SKM-1 treated with dmso at 0.1 percent for 144 hours (cell line): ENCODE data around the gene ERCC8.
"Not testable (repeated sequence)": the region's sequence is repeated elsewhere in the genome, so short reads cannot be mapped to it uniquely, and the experiment has no call there.

Experiments
- DNase-seq: peaks from one replicate; lab custom pipeline; 2025; ENCODE audit not compliant: unreplicated experiment; lab: John Stamatoyannopoulos, UW

ERCC8 gene

GRCh38 chr5:60944904-60945812 lies at the start of gene ERCC8, which contains the start of gene NDUFAF2:
TSS of gene ERCC8 (minus strand) at chr5:60945070. CDS start at chr5:60945008, 62 bp downstream.
TSS of gene NDUFAF2 (plus strand) at chr5:60945205. CDS start at chr5:60945256, 51 bp downstream.
- peak; percentile 86 for DNase-seq

GRCh38 chr5:60993875-60994571 lies 49.2 kb upstream of the ERCC8 start:
- no peak for DNase-seq

- no peak for DNase-seq
These were observed 48.6 kb upstream of the ERCC8 start for GRCh38 chr5:60993425-60993824.

- no peak for DNase-seq
These were observed 48.0 kb upstream of the ERCC8 start for GRCh38 chr5:60992871-60993270.

- no peak for DNase-seq
These were observed 44.9 kb upstream of the ERCC8 start for GRCh38 chr5:60989790-60990189.

GRCh38 chr5:60982127-60982526 lies 37.3 kb upstream of the ERCC8 start:
- DNase-seq: not testable (repeated sequence)

GRCh38 chr5:60980511-60980910 lies 35.6 kb upstream of the ERCC8 start:
- no peak for DNase-seq

GRCh38 chr5:60978968-60979367 lies 34.1 kb upstream of the ERCC8 start:
- DNase-seq: no peak

- DNase-seq: no peak
These were observed 33.3 kb upstream of the ERCC8 start for GRCh38 chr5:60977956-60978737.

GRCh38 chr5:60972231-60972630 lies 27.4 kb upstream of the ERCC8 start:
- no peak for DNase-seq

- peak; percentile 35 for DNase-seq
These were observed 16.8 kb upstream of the ERCC8 start for GRCh38 chr5:60961685-60962084.

- DNase-seq: no peak
These were observed 15.7 kb upstream of the ERCC8 start for GRCh38 chr5:60960591-60960990.

GRCh38 chr5:60959156-60959555 lies 14.3 kb upstream of the ERCC8 start:
- no peak for DNase-seq

- no peak for DNase-seq
These were observed 13.8 kb upstream of the ERCC8 start for GRCh38 chr5:60958712-60959111.

GRCh38 chr5:60958088-60958487 lies 13.2 kb upstream of the ERCC8 start:
- DNase-seq: no peak

GRCh38 chr5:60955239-60955638 lies 10.4 kb upstream of the ERCC8 start:
- DNase-seq: no peak

- DNase-seq: no peak
These were observed 3.9 kb upstream of the ERCC8 start for GRCh38 chr5:60948738-60949137.

- no peak for DNase-seq
These were observed 930 bp upstream of the ERCC8 start for GRCh38 chr5:60945813-60946187.

- peak; percentile 42 for DNase-seq
These were observed 1.2 kb downstream of the ERCC8 start for GRCh38 chr5:60943624-60944023.

- no peak for DNase-seq
These were observed 15.8 kb downstream of the ERCC8 start for GRCh38 chr5:60929024-60929423.

- DNase-seq: no peak
These were observed 17.4 kb downstream of the ERCC8 start for GRCh38 chr5:60927450-60927849.
